ENCODE data around the gene NCBP3.

Gene NCBP3

DNA sequence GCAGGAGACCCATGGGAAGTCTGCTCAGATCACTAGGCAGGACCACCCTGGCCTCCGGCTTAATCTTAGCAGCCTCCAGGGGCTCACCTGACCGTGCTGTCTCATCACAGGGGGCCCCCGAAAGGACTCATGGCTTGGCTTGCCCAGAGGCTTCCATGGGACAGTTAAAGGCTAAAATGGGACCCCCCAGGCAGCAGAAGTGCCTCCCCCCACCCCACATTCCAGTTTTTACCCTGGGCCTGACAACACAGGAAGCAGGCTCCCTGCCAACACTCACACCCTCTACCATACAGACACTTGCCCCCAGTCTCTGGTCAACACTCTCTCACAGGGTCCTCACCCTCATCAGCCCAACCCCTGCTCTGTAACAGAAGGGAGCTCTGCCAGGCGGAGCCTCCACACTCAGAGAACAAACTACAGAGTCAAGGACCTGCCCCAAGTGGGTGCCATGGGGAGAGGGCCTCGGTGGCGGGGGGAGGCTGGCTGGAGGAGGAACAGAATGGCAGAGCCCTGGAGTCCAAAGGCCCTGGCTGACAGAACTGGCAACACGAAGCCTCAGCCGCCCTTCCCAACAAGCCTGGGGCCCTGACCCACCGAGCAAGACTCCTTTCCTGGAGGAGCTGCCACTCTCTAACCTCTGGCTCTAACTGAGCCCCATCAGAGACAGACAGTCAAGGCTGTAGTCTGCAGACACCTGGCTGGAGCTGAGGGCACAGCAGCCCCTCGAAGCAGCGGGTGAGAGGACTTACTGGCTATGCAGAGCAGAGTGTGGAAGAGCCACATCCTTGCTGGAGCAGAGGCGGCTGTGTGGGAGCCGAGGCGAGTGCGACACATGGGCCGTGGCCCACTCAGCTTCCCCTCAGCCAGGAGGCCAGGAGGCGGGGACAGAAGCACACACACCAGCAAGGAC, 45.4 kb downstream of the NCBP3 start, which contains the start of gene ITGAE:
Gene ITGAE, minus strand, starts transcription at position 827 of the 910 bp plus-strand sequence. Its CDS starts 44 bp downstream, at position 783.
- peaks cover 0 to 3% of the 10 kb centered on the region in 2 donors for H3K4me1 ChIP-seq (ENCODE audit: control insufficient read depth in 2 of 2, insufficient read depth in 1 of 2, low read depth in 1 of 2, low read length in 2 of 2)
- H2AK5ac ChIP-seq (ENCODE audit: low read depth, low read length), result no peak within 1 kb of the TSS
- no peak within 1 kb of the TSS for H3K14ac ChIP-seq (ENCODE audit: low read length)
- H4K8ac ChIP-seq (ENCODE audit: low read depth, low read length), result no peak within 1 kb of the TSS
- H4K91ac ChIP-seq (ENCODE audit: low read depth, low read length, poor library complexity), result no peak within 1 kb of the TSS
- no peak within 1 kb of the TSS for H3K4me3 ChIP-seq (ENCODE audit: low read length in 2 of 2)
- H2AFZ ChIP-seq (ENCODE audit: low read length), result no peak within 1 kb of the TSS
- H3K23ac ChIP-seq (ENCODE audit: low read depth, low read length, poor library complexity), result no peak within 1 kb of the TSS
- H3K9ac ChIP-seq (ENCODE audit: low read depth, low read length, poor library complexity), result no peak within 1 kb of the TSS
- no peak within 1 kb of the TSS for H3K4ac ChIP-seq (ENCODE audit: low read length)
- no CpG with 5 or more reads among the region's 17 CpGs for WGBS, 2 donors (ENCODE audit: extremely low coverage in 2 of 2, insufficient read length in 2 of 2, insufficient replicate concordance in 1 of 2)
- no peak within 1 kb of the TSS for H3K27ac ChIP-seq (replicated peaks; ENCODE audit: low read length)
- no peak within 1 kb of the TSS for H3K4me2 ChIP-seq (ENCODE audit: insufficient read depth, low read length, poor library complexity, severe bottlenecking)
- no peak for DNase-seq (ENCODE audit: low spot score)
- no peaks in the 10 kb centered on the region for H3K79me1 ChIP-seq (ENCODE audit: low read depth, low read length)
- no peak within 1 kb of the TSS for H2BK15ac ChIP-seq (ENCODE audit: low read length)
- H3K18ac ChIP-seq (ENCODE audit: low read length), result peak within 1 kb of the TSS; percentile 25
- H2BK120ac ChIP-seq (ENCODE audit: low read depth, low read length), result no peak within 1 kb of the TSS
- peaks cover 0 to 3% of the 10 kb centered on the region in 2 donors for H3K9me3 ChIP-seq (replicated peaks in 1 of 2; ENCODE audit: control insufficient read depth in 2 of 2, insufficient read depth in 1 of 2, low read depth in 1 of 2, low read length in 2 of 2)
- peaks cover 4 to 23% of the 10 kb centered on the region in 2 donors for H3K36me3 ChIP-seq (replicated peaks in 1 of 2; ENCODE audit: control insufficient read depth in 2 of 2, insufficient read depth in 2 of 2, low read length in 2 of 2)
- no peak within 1 kb of the TSS for H2BK12ac ChIP-seq (ENCODE audit: low read length)
- H2BK5ac ChIP-seq (ENCODE audit: low read length), result no peak within 1 kb of the TSS
- H3K27me3 ChIP-seq (ENCODE audit: control insufficient read depth in 3 of 3, insufficient read depth in 3 of 3, low read depth in 1 of 3, low read length in 3 of 3), result peaks cover 0 to 3% (median 0%) of the 10 kb centered on the region in 3 experiments

DNA sequence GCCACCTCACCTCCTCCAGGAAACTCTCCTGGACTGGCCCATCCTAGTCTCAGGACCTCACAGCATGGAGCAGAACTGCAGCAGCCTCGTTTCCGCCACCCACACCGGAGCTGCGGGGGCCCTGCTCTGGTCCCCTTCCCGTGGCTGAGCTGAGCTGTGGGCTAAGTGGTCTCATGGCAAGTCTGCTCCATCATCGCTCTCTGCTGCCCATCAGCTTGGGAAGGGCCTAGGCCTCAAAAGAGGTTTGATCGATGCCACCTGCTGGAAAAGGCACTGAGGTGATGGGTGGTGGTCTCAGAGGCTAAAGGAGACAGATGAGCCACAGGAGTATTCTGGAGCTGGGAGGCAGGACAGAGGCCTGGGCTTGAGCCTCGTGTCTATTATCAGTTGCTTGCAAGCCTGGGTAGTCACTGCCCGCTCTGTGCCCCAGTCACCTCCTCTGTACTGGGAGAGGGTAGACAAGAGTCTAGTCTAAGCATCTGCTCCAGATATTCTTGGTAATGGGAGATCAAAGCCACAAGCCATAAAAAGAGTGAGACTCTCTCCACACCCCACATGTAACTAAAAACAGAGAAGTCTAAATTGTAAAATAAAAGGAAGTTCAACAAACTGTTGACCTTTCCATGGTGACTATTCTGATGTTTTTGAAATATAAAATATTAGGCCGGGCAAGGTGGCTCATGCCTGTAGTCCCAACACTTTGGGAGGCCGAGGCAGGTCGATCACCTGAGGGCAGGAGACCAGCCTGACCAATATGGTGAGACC, 46.7 kb downstream of the NCBP3 start:
- Histone ChIP-seq H3K27ac (replicated peaks; ENCODE audit: low read length) (no peak overlapping the region), H3K14ac (ENCODE audit: low read length) (no peak overlapping the region), H3K79me1 (ENCODE audit: low read depth, low read length) (no peaks in the 10 kb centered on the region), H3K23ac (ENCODE audit: low read depth, low read length, poor library complexity) (no peak overlapping the region), H3K9ac (ENCODE audit: low read depth, low read length, poor library complexity) (no peak overlapping the region), H2BK5ac (ENCODE audit: low read length) (no peak overlapping the region), H3K9me3 (replicated peaks in 1 of 2; ENCODE audit: control insufficient read depth in 2 of 2, insufficient read depth in 1 of 2, low read depth in 1 of 2, low read length in 2 of 2) (peaks cover 0 to 3% of the 10 kb centered on the region in 2 donors), H2AK5ac (ENCODE audit: low read depth, low read length) (peak overlapping the region; percentile 57), H4K91ac (ENCODE audit: low read depth, low read length, poor library complexity) (no peak overlapping the region), H2BK120ac (ENCODE audit: low read depth, low read length) (no peak overlapping the region), H2AFZ (ENCODE audit: low read length) (no peak overlapping the region), H3K4me1 (ENCODE audit: control insufficient read depth in 2 of 2, insufficient read depth in 1 of 2, low read depth in 1 of 2, low read length in 2 of 2) (peaks cover 5 to 6% of the 10 kb centered on the region in 2 donors), H3K4me3 (ENCODE audit: low read length in 2 of 2) (no peak overlapping the region), H3K4ac (ENCODE audit: low read length) (no peak overlapping the region), H4K8ac (ENCODE audit: low read depth, low read length) (no peak overlapping the region), H3K18ac (ENCODE audit: low read length) (no peak overlapping the region), H3K4me2 (ENCODE audit: insufficient read depth, low read length, poor library complexity, severe bottlenecking) (no peak overlapping the region), H2BK12ac (ENCODE audit: low read length) (no peak overlapping the region), H3K27me3 (ENCODE audit: control insufficient read depth in 3 of 3, insufficient read depth in 3 of 3, low read depth in 1 of 3, low read length in 3 of 3) (peaks cover 0 to 3% (median 0%) of the 10 kb centered on the region in 3 experiments), H3K36me3 (replicated peaks in 1 of 2; ENCODE audit: control insufficient read depth in 2 of 2, insufficient read depth in 2 of 2, low read length in 2 of 2) (peaks cover 4 to 18% of the 10 kb centered on the region in 2 donors), H2BK15ac (ENCODE audit: low read length) (no peak overlapping the region)
- no CpG with 5 or more reads among the region's 12 CpGs for WGBS, 2 donors (ENCODE audit: extremely low coverage in 2 of 2, insufficient read length in 2 of 2, insufficient replicate concordance in 1 of 2)
- DNase-seq (ENCODE audit: low spot score), result no peak

- H2AK5ac ChIP-seq (ENCODE audit: low read depth, low read length), result peak overlapping the region; percentile 84
- peaks cover 4 to 18% of the 10 kb centered on the region in 2 donors for H3K36me3 ChIP-seq (replicated peaks in 1 of 2; ENCODE audit: control insufficient read depth in 2 of 2, insufficient read depth in 2 of 2, low read length in 2 of 2)
- H4K8ac ChIP-seq (ENCODE audit: low read depth, low read length), result peak overlapping the region; percentile 29
- H4K91ac ChIP-seq (ENCODE audit: low read depth, low read length, poor library complexity), result peak overlapping the region; percentile 24
- peak overlapping the region; percentile 36 for H2BK12ac ChIP-seq (ENCODE audit: low read length)
- H2BK120ac ChIP-seq (ENCODE audit: low read depth, low read length), result no peak overlapping the region
- H3K9me3 ChIP-seq (replicated peaks in 1 of 2; ENCODE audit: control insufficient read depth in 2 of 2, insufficient read depth in 1 of 2, low read depth in 1 of 2, low read length in 2 of 2), result peaks cover 0 to 3% of the 10 kb centered on the region in 2 donors
- H3K9ac ChIP-seq (ENCODE audit: low read depth, low read length, poor library complexity), result peak overlapping the region; percentile 17
- H3K18ac ChIP-seq (ENCODE audit: low read length), result peak overlapping the region; percentile 64
- H2BK15ac ChIP-seq (ENCODE audit: low read length), result no peak overlapping the region
- peaks cover 5 to 6% of the 10 kb centered on the region in 2 donors for H3K4me1 ChIP-seq (ENCODE audit: control insufficient read depth in 2 of 2, insufficient read depth in 1 of 2, low read depth in 1 of 2, low read length in 2 of 2)
- no peak overlapping the region for H3K4me2 ChIP-seq (ENCODE audit: insufficient read depth, low read length, poor library complexity, severe bottlenecking)
- no CpG with 5 or more reads among the region's 15 CpGs for WGBS, 2 donors (ENCODE audit: extremely low coverage in 2 of 2, insufficient read length in 2 of 2, insufficient replicate concordance in 1 of 2)
- no peak overlapping the region for H3K4me3 ChIP-seq (ENCODE audit: low read length in 2 of 2)
- H2BK5ac ChIP-seq (ENCODE audit: low read length), result peak overlapping the region; percentile 44
- no peak overlapping the region for H3K27ac ChIP-seq (replicated peaks; ENCODE audit: low read length)
- peak overlapping the region; percentile 75 for H3K23ac ChIP-seq (ENCODE audit: low read depth, low read length, poor library complexity)
- no peak for DNase-seq (ENCODE audit: low spot score)
- no peaks in the 10 kb centered on the region for H3K79me1 ChIP-seq (ENCODE audit: low read depth, low read length)
- H2AFZ ChIP-seq (ENCODE audit: low read length), result no peak overlapping the region
- H3K27me3 ChIP-seq (ENCODE audit: control insufficient read depth in 3 of 3, insufficient read depth in 3 of 3, low read depth in 1 of 3, low read length in 3 of 3), result peaks cover 0 to 3% (median 0%) of the 10 kb centered on the region in 3 experiments
- H3K14ac ChIP-seq (ENCODE audit: low read length), result peak overlapping the region; percentile 1
- H3K4ac ChIP-seq (ENCODE audit: low read length), result peak overlapping the region; percentile 20
These were observed 47.5 kb downstream of the NCBP3 start for GRCh38 chr17:3798273-3799180.
